ENCODE measurements around the gene KDM1A. TPM values are rescaled to one million over a fixed set of nuclear protein-coding genes. Genes with fewer than 3 reads are reported as not detected.

KDM1A gene
- total RNA-seq, 1 donor from 2014 or later, result 103 TPM

DNA sequence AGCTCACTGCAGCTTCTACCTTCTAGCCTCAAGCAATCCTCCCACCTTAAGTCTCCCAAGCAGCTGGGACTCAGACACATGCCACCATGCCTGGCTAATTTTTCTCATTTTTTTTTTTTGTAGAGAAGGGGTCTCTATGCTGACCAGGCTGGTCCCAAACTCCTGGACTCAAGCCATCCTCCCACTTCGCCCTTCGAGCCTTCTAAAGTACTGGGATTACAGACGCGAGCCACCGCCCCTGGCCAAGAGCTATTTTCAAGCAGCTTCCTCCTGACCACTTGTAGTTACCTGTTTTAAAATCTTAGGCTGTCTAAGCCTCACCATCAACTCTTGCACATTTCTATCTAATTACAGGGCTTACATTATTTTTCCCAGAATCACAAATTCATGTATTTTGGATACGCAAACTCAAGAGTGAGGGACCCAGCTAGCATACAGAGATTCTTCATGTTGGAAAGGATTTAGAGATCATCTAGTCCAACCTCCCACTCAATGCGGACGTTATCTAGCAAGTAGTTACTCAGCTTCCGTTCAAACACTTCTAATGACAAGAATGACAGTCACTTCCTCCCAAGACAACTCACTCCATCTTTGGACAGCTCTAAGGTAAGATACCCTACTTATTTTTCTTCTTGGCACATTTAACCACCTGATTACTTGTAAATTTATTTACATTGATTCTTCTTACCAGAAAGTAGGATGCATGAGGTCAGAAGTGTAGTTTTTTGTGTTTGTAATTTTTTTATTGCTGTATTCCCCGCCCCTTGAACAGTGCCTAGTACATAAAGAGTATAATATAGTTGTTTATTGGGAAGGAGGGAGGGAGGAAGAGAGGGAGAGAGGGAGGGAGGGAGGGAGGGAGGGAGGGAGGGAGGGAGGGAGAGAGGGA lies 84.0 kb downstream of the KDM1A start:
- peak overlapping the region; percentile 92 for H3K27ac Mint-ChIP-seq (ENCODE audit: unreplicated experiment)
- H3K9me3 Mint-ChIP-seq (ENCODE audit: unreplicated experiment), result no peaks in the 10 kb centered on the region
- DNase-seq (ENCODE audit: extremely low spot score, unreplicated experiment), result no peak
- peaks cover 54% of the 10 kb centered on the region for H3K4me1 Mint-ChIP-seq (ENCODE audit: unreplicated experiment)
- peaks cover 10% of the 10 kb centered on the region for H3K36me3 Mint-ChIP-seq (ENCODE audit: unreplicated experiment)
- H3K4me3 Mint-ChIP-seq (ENCODE audit: unreplicated experiment), result no peak overlapping the region
- TF ChIP-seq CTCF (IDR thresholded peaks at IDR 0.05), result no peak
- no peaks in the 10 kb centered on the region for H3K27me3 Mint-ChIP-seq (ENCODE audit: unreplicated experiment)

DNA sequence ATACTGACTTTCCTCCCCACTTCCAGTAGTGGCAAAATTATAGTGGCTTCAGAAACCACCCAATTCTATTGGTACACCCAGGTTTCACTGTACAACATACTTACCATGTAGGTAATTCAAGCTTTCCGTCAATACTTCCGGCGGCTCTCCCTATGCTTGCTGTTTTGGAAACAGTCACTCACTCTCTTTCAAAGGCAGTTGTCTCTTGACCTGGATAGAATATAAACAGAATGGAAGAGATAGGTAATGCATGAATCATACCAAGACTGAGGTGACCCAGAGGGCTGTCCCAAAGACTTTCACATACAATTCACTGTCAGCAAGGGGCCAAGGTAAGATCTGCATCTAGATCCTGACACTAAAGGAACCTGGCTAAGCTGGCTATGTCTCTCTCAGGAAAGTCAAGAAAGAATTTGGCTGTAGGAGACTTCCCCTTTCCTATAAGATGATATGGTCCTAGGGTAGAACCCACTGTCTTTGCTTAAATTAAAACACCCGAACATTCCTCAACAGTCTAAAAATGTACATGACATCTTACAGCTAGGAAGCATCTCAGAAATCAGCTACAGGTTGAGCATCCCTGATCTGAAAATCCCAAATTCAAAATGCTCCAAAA lies 89.8 kb downstream of the KDM1A start:
- no peak overlapping the region for H3K4me3 Mint-ChIP-seq (ENCODE audit: unreplicated experiment)
- DNase-seq (ENCODE audit: extremely low spot score, unreplicated experiment), result no peak
- H3K36me3 Mint-ChIP-seq (ENCODE audit: unreplicated experiment), result peaks cover 13% of the 10 kb centered on the region
- H3K27ac Mint-ChIP-seq (ENCODE audit: unreplicated experiment), result no peak overlapping the region
- no peaks in the 10 kb centered on the region for H3K27me3 Mint-ChIP-seq (ENCODE audit: unreplicated experiment)
- TF ChIP-seq CTCF (IDR thresholded peaks at IDR 0.05), result no peak
- H3K4me1 Mint-ChIP-seq (ENCODE audit: unreplicated experiment), result peaks cover 33% of the 10 kb centered on the region
- no peaks in the 10 kb centered on the region for H3K9me3 Mint-ChIP-seq (ENCODE audit: unreplicated experiment)

GRCh38 chr1:23110391-23110790 lies 91.1 kb downstream of the KDM1A start:
- DNase-seq (ENCODE audit: extremely low spot score, unreplicated experiment), result no peak
- Mint-ChIP-seq H3K4me3 (ENCODE audit: unreplicated experiment) (no peak overlapping the region), H3K27ac (ENCODE audit: unreplicated experiment) (peak overlapping the region; percentile 43), H3K27me3 (ENCODE audit: unreplicated experiment) (no peaks in the 10 kb centered on the region), H3K4me1 (ENCODE audit: unreplicated experiment) (peaks cover 46% of the 10 kb centered on the region), H3K9me3 (ENCODE audit: unreplicated experiment) (no peaks in the 10 kb centered on the region), H3K36me3 (ENCODE audit: unreplicated experiment) (peaks cover 9% of the 10 kb centered on the region)
- no peak for TF ChIP-seq CTCF (IDR thresholded peaks at IDR 0.05)

DNA sequence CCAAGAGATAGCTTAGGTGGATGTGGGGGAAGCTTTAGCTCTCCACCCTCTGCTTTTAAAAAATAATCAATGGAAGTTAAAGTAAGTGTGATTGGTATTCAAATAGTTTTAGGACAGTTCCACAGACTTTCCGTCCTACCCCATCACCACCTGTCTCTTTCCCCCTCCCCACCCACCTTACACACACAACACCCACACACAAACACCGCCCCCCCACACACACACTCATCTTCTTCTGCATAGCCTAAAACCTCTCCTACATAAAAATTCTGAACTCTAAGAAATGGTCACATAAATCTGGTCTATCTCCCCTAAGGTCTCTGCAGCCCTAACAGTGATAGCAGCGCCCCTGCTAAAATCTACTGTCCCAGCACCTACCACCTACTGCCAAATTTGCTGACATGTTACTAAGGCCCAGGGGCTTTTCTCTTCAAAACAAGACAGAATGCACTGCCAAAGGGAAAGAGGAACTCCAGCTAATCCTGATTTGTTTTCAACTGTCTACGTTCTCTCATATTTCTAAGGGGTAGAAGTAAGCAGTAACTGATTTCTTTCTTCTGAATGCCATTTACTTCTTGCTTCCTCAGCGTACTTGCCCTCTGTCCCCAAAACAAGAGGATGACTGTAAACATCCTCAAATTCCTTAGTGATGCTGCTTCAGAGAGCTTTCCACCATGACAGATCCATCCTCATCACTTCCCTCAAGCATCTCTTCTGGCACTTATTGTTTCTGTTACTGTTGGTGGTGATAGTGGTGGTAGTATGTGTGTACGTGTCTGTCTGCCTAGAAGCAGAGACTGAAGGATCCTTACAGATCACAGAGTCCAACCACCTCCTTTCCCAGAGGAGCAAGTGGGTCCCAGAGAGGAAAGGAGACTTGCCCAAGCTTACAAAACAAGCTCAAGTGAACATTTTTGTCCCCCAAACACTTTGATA lies 92.6 kb downstream of the KDM1A start:
- Mint-ChIP-seq H3K27me3 (ENCODE audit: unreplicated experiment) (no peaks in the 10 kb centered on the region), H3K27ac (ENCODE audit: unreplicated experiment) (peak overlapping the region; percentile 69), H3K4me3 (ENCODE audit: unreplicated experiment) (no peak overlapping the region)

More for the DNA sequence above, 92.6 kb downstream of the KDM1A start:
- H3K36me3 Mint-ChIP-seq (ENCODE audit: unreplicated experiment), result peaks cover 9% of the 10 kb centered on the region
- DNase-seq (ENCODE audit: extremely low spot score, unreplicated experiment), result no peak
- no peak for TF ChIP-seq CTCF (IDR thresholded peaks at IDR 0.05)
- peaks cover 54% of the 10 kb centered on the region for H3K4me1 Mint-ChIP-seq (ENCODE audit: unreplicated experiment)
- H3K9me3 Mint-ChIP-seq (ENCODE audit: unreplicated experiment), result no peaks in the 10 kb centered on the region
